ENCODE measurements around the gene CBX5. TPM values are rescaled to one million over a fixed set of nuclear protein-coding genes. Genes with fewer than 3 reads are reported as not detected.
A peak's percentile ranks its signal among the peaks of the same experiment; 100 is the strongest.

The CBX5 gene
- total and polyA plus RNA-seq, 9 of the 15 experiments (the other 6 are each of a cell fraction or from before 2014, with no cell fraction given), result 32.6 to 102 (median 59.2) TPM

DNA sequence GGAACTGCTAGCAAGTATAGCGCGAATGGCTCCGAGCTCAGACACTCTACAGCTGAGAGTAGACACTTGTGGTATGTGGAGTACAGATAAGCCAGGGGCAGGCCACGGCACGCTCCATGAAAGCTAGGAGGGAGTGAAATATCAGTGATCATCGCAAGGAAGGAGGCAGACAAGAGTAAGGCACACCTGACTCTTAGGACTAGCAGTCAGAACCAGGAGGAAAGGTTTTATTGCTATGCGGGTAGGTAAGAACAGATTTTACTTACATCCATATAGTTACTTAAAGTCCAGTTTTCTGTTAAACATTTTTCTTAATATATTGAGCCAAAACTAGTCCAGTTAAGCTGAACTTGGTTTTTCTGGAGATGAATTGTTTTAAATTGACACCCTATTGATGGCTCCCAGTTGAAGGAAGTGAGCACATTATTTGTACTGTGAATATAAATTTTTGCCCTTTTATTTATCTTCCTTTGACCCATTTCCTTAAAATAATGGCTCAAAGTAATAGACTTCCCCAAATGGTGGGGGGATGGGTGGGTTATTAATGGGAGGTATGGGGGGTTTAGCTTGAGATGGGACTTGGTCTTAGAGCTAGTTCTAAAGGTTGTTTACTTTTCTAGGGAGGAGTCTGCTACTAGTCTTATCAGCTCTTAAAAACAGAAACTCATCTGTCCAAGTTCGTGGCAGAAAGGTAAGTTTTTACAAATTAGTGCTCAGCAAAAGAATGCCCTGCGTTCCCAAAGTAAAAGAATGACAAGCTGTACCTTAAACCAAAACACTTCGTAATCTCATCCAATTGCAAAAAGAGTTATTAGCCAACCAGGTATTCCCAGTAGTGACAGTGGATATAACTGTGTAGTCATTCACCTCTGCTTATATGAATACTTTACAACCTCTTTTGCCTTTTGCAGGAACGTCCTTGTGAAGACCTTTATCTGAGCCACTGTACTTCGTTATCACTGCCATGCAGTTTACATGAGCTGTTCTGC, 6.4 kb upstream of the CBX5 start (continued):
- TF ChIP-seq TEAD1 (CRISPR knock-in tag; IDR thresholded peaks at IDR 0.05) (peak; percentile 80 to 83; a peak in 3 of 4 replicates), MYNN (IDR thresholded peaks at IDR 0.05) (peak; percentile 76), MYNN (CRISPR knock-in tag; IDR thresholded peaks at IDR 0.05) (no peak), RBM17 (IDR thresholded peaks at IDR 0.05; ENCODE audit: borderline replicate concordance, low read depth, low read length) (no peak), PBX2 (CRISPR knock-in tag; IDR thresholded peaks at IDR 0.05; ENCODE audit: low read depth) (no peak), PBX2 (tag; conservative IDR thresholded peaks at IDR 0.05; ENCODE audit: low read depth) (0 out of 2 replicates have a peak, but pooled peaks have one; percentile 6), CTBP1 (IDR thresholded peaks at IDR 0.05; ENCODE audit: borderline replicate concordance) (peak; percentile 88), NRF1 (conservative IDR thresholded peaks at IDR 0.05 in 1 of 2, IDR thresholded peaks at IDR 0.05 in 1 of 2) (no peak), ZNF280A (IDR thresholded peaks at IDR 0.05; ENCODE audit: low read depth, partially characterized antibody) (no peak), CHCHD3 (CRISPR knock-in tag; IDR thresholded peaks at IDR 0.05) (peak; percentile 84), TCF7L2 (IDR thresholded peaks at IDR 0.05; ENCODE audit: low read depth, low read length) (no peak), RBM34 (IDR thresholded peaks at IDR 0.05; ENCODE audit: borderline replicate concordance, insufficient read depth, low read length) (no peak), SMAD1 (IDR thresholded peaks at IDR 0.05; ENCODE audit: low read depth, low read length, partially characterized antibody) (no peak), TAL1 (IDR thresholded peaks at IDR 0.05) (peak; percentile 78), ARID3A (IDR thresholded peaks at IDR 0.05; ENCODE audit: borderline replicate concordance, low read depth, low read length) (peak; percentile 40; the same call in 1 of the 2 replicates), ZNF584 (CRISPR knock-in tag; IDR thresholded peaks at IDR 0.05; ENCODE audit: low read depth) (no peak), RCOR1 (IDR thresholded peaks at IDR 0.05; ENCODE audit: borderline replicate concordance in 1 of 2, low read depth in 2 of 2, low read length in 2 of 2) (peak; percentile 46 to 85; a peak in 3 of 4 replicates), TRIM28 (IDR thresholded peaks at IDR 0.05) (no peak), OTX1 (CRISPR knock-in tag; IDR thresholded peaks at IDR 0.05) (peak; percentile 69)
